ENCODE results near the gene CTIF.

CTIF gene

DNA sequence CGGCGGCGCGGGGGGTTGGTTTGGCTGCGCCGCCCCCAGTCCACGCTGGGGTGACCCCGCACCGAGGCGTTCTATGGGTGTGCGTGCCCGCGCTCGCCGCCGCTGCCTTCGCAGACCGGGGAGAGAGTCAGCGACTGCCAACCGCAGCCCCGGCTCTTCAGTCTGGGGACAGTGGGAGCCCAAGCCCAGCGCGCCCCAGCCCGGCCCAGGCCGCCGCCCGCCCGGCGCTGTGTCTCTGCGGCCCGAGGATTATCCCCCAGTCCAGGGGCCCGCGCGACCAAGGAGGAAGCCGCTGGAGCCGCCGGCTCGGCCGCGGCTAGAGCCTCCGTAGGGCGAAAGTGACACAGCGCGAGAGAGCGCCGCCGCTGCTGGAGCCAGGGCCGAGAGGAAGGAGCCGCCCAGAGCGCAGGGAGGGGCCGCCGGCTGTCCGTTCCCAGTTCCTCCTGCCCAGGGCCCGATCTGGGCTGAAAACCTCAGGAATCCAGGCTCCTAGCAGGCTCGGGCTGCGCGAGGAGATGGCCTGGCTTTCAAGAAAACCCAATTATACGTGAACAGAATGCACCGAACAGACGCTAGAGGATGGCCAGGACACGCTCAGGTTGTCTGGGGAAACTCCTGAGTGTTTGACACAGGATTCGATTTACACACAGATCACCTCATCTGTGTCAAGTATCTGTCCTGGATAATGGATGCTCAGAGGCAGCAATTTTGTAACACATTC, 2.4 kb downstream of the CTIF start:
- no peak overlapping the region for H2AK5ac ChIP-seq (ENCODE audit: low read length, severe bottlenecking)
- peak overlapping the region; percentile 45 to 68 for H2BK12ac ChIP-seq (ENCODE audit: low read length in 2 of 2)
- peak overlapping the region; percentile 63 for H3K27ac ChIP-seq (ENCODE audit: low read length, poor library complexity, severe bottlenecking)
- 3% methylated on average over 51 of the region's 62 CpGs for WGBS
- H3K4ac ChIP-seq (ENCODE audit: low read depth in 1 of 2, low read length in 2 of 2): peak overlapping the region; percentile 60 to 85
- H3K23ac ChIP-seq (ENCODE audit: low read length in 2 of 2): peak overlapping the region in 1 of 2 experiments; percentile 91
- H3K79me1 ChIP-seq (replicated peaks; ENCODE audit: low read length, poor library complexity, severe bottlenecking): peaks cover 11% of the 10 kb centered on the region
- no peaks in the 10 kb centered on the region for H3K27me3 ChIP-seq (ENCODE audit: control insufficient read depth in 1 of 2, insufficient read depth in 1 of 2, low read length in 2 of 2)
- H3K36me3 ChIP-seq (ENCODE audit: control insufficient read depth in 1 of 2, insufficient read depth in 2 of 2, low read depth in 1 of 2, low read length in 2 of 2): no peaks in the 10 kb centered on the region
- peak overlapping the region; percentile 86 for H2BK15ac ChIP-seq (ENCODE audit: low read depth, poor library complexity, severe bottlenecking)
- H3K4me3 ChIP-seq (ENCODE audit: insufficient read depth in 1 of 2, low read depth in 1 of 2, low read length in 2 of 2): peak overlapping the region; percentile 83 to 89
- H2AFZ ChIP-seq (ENCODE audit: low read depth, low read length): no peak overlapping the region
- H2BK120ac ChIP-seq (ENCODE audit: low read depth, low read length): no peak overlapping the region
- peak overlapping the region in 1 of 2 experiments; percentile 88 for H3K14ac ChIP-seq (ENCODE audit: low read length in 2 of 2)
- peak overlapping the region; percentile 86 to 87 for H3K18ac ChIP-seq (ENCODE audit: low read depth in 1 of 2, low read length in 2 of 2)
- peak overlapping the region; percentile 85 for H3K4me2 ChIP-seq (ENCODE audit: low read length, poor library complexity, severe bottlenecking)
- H4K91ac ChIP-seq (ENCODE audit: low read length): peak overlapping the region; percentile 70
- peak overlapping the region; percentile 55 for H4K8ac ChIP-seq (ENCODE audit: low read length)
- peak; percentile 85 for DNase-seq
- H2BK5ac ChIP-seq (ENCODE audit: low read depth, low read length, poor library complexity, severe bottlenecking): peak overlapping the region; percentile 59
- H3K9me3 ChIP-seq (ENCODE audit: control insufficient read depth, low read length): no peaks in the 10 kb centered on the region
- peaks cover 31% of the 10 kb centered on the region for H3K4me1 ChIP-seq (ENCODE audit: control insufficient read depth, insufficient read depth, low read depth, low read length)
- H3K9ac ChIP-seq (ENCODE audit: low read length): peak overlapping the region; percentile 92

GRCh38 chr18:48541747-48542400, 3.0 kb downstream of the CTIF start:
- Histone ChIP-seq H3K27ac (ENCODE audit: low read length, poor library complexity, severe bottlenecking) (peak overlapping the region; percentile 63), H4K8ac (ENCODE audit: low read length) (no peak overlapping the region), H2BK12ac (ENCODE audit: low read length in 2 of 2) (no peak overlapping the region), H3K9ac (ENCODE audit: low read length) (peak overlapping the region; percentile 92), H2BK5ac (ENCODE audit: low read depth, low read length, poor library complexity, severe bottlenecking) (no peak overlapping the region), H3K27me3 (ENCODE audit: control insufficient read depth in 1 of 2, insufficient read depth in 1 of 2, low read length in 2 of 2) (no peaks in the 10 kb centered on the region), H4K91ac (ENCODE audit: low read length) (no peak overlapping the region), H3K9me3 (ENCODE audit: control insufficient read depth, low read length) (no peaks in the 10 kb centered on the region), H3K18ac (ENCODE audit: low read depth in 1 of 2, low read length in 2 of 2) (peak overlapping the region in 1 of 2 experiments; percentile 87), H3K4ac (ENCODE audit: low read depth in 1 of 2, low read length in 2 of 2) (peak overlapping the region in 1 of 2 experiments; percentile 47), H3K36me3 (ENCODE audit: control insufficient read depth in 1 of 2, insufficient read depth in 2 of 2, low read depth in 1 of 2, low read length in 2 of 2) (no peaks in the 10 kb centered on the region), H3K23ac (ENCODE audit: low read length in 2 of 2) (no peak overlapping the region), H3K4me1 (ENCODE audit: control insufficient read depth, insufficient read depth, low read depth, low read length) (peaks cover 38% of the 10 kb centered on the region), H3K79me1 (replicated peaks; ENCODE audit: low read length, poor library complexity, severe bottlenecking) (peaks cover 13% of the 10 kb centered on the region), H2BK15ac (ENCODE audit: low read depth, poor library complexity, severe bottlenecking) (no peak overlapping the region), H3K4me2 (ENCODE audit: low read length, poor library complexity, severe bottlenecking) (peak overlapping the region; percentile 85), H2AK5ac (ENCODE audit: low read length, severe bottlenecking) (peak overlapping the region; percentile 58), H3K14ac (ENCODE audit: low read length in 2 of 2) (peak overlapping the region in 1 of 2 experiments; percentile 88), H2AFZ (ENCODE audit: low read depth, low read length) (no peak overlapping the region), H2BK120ac (ENCODE audit: low read depth, low read length) (no peak overlapping the region), H3K4me3 (ENCODE audit: insufficient read depth in 1 of 2, low read depth in 1 of 2, low read length in 2 of 2) (peak overlapping the region in 1 of 2 experiments; percentile 89)
- WGBS: 69% methylated on average over 1 of the region's 4 CpGs
- no peak for DNase-seq

DNA sequence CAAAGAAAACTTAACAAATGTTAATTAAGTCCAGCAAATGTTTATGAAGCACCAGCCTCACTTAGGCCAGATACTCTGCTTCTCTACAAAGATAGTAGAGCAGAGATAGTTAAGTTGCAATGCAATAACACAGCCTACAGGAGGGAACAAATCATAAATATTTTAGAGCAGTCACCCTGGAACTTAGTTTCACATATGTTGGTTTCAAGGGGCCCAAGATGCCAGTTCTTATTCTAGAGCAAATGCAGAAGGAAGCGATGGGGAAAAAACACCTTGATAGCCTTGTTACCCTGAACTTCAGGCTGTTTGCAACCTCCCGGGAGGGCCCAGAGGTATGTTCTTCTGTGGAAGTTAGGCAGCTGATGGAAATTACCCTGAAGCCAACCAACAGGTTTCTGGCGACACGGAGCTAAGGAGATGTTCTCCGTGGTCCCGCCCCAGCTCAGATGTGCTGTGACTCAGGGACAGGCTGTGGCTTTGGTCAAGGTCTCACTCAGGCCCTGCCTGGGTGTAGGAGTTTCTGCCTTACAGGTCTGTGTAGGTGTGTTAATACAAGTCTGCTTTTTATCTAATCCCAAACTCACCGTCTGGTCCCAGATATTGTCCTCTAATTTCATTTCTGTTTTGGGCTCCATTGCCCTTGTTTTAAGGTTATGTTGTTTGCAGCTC, 3.8 kb downstream of the CTIF start:
- Histone ChIP-seq H3K9ac (ENCODE audit: low read length) (no peak overlapping the region), H2BK120ac (ENCODE audit: low read depth, low read length) (no peak overlapping the region), H3K4ac (ENCODE audit: low read depth in 1 of 2, low read length in 2 of 2) (no peak overlapping the region), H2AK5ac (ENCODE audit: low read length, severe bottlenecking) (peak overlapping the region; percentile 33), H3K36me3 (ENCODE audit: control insufficient read depth in 1 of 2, insufficient read depth in 2 of 2, low read depth in 1 of 2, low read length in 2 of 2) (no peaks in the 10 kb centered on the region), H3K4me2 (ENCODE audit: low read length, poor library complexity, severe bottlenecking) (no peak overlapping the region), H3K27me3 (ENCODE audit: control insufficient read depth in 1 of 2, insufficient read depth in 1 of 2, low read length in 2 of 2) (no peaks in the 10 kb centered on the region), H3K27ac (ENCODE audit: low read length, poor library complexity, severe bottlenecking) (peak overlapping the region; percentile 2), H2BK5ac (ENCODE audit: low read depth, low read length, poor library complexity, severe bottlenecking) (no peak overlapping the region), H3K14ac (ENCODE audit: low read length in 2 of 2) (no peak overlapping the region), H2AFZ (ENCODE audit: low read depth, low read length) (no peak overlapping the region), H2BK15ac (ENCODE audit: low read depth, poor library complexity, severe bottlenecking) (no peak overlapping the region), H4K8ac (ENCODE audit: low read length) (no peak overlapping the region), H2BK12ac (ENCODE audit: low read length in 2 of 2) (peak overlapping the region in 1 of 2 experiments; percentile 23), H3K9me3 (ENCODE audit: control insufficient read depth, low read length) (no peaks in the 10 kb centered on the region), H3K79me1 (replicated peaks; ENCODE audit: low read length, poor library complexity, severe bottlenecking) (peaks cover 18% of the 10 kb centered on the region), H3K4me3 (ENCODE audit: insufficient read depth in 1 of 2, low read depth in 1 of 2, low read length in 2 of 2) (no peak overlapping the region), H3K18ac (ENCODE audit: low read depth in 1 of 2, low read length in 2 of 2) (no peak overlapping the region), H3K23ac (ENCODE audit: low read length in 2 of 2) (no peak overlapping the region), H4K91ac (ENCODE audit: low read length) (no peak overlapping the region), H3K4me1 (ENCODE audit: control insufficient read depth, insufficient read depth, low read depth, low read length) (peaks cover 44% of the 10 kb centered on the region)
- no peak for DNase-seq
- WGBS: 77% methylated on average over 7 of the region's 7 CpGs

DNA sequence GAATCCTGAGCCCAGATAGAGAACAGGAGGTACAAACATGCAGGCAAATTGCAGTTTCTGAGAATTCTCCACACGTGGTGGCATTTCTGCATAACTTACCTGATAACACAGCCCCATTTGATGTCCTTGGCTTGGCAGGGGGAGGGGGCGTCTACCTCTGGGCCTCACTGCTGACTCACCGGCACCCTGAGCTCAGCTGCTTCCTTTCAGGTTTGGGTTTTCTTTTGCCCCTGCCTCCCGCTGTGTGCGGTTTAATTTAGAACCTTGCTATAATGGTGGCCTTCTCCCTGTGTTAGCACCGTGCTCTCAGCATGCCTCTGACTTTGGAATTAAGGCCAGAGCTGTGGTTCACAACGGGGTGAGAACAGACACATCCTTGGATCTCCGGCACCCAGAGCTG, 4.4 kb downstream of the CTIF start:
- 55% methylated on average over 8 of the region's 8 CpGs for WGBS
- Histone ChIP-seq H3K14ac (ENCODE audit: low read length in 2 of 2) (no peak overlapping the region), H2AFZ (ENCODE audit: low read depth, low read length) (no peak overlapping the region)

More for the DNA sequence above, 4.4 kb downstream of the CTIF start:
- H2AK5ac ChIP-seq (ENCODE audit: low read length, severe bottlenecking): no peak overlapping the region
- H3K4me3 ChIP-seq (ENCODE audit: insufficient read depth in 1 of 2, low read depth in 1 of 2, low read length in 2 of 2): no peak overlapping the region
- H2BK120ac ChIP-seq (ENCODE audit: low read depth, low read length): no peak overlapping the region
- H3K27me3 ChIP-seq (ENCODE audit: control insufficient read depth in 1 of 2, insufficient read depth in 1 of 2, low read length in 2 of 2): no peaks in the 10 kb centered on the region
- H3K23ac ChIP-seq (ENCODE audit: low read length in 2 of 2): no peak overlapping the region
- H3K4ac ChIP-seq (ENCODE audit: low read depth in 1 of 2, low read length in 2 of 2): no peak overlapping the region
- peak overlapping the region; percentile 18 for H3K27ac ChIP-seq (ENCODE audit: low read length, poor library complexity, severe bottlenecking)
- H4K91ac ChIP-seq (ENCODE audit: low read length): peak overlapping the region; percentile 35
- no peak overlapping the region for H3K4me2 ChIP-seq (ENCODE audit: low read length, poor library complexity, severe bottlenecking)
- H2BK15ac ChIP-seq (ENCODE audit: low read depth, poor library complexity, severe bottlenecking): no peak overlapping the region
- H3K9me3 ChIP-seq (ENCODE audit: control insufficient read depth, low read length): no peaks in the 10 kb centered on the region
- H3K9ac ChIP-seq (ENCODE audit: low read length): no peak overlapping the region
- peak overlapping the region in 1 of 2 experiments; percentile 41 for H3K18ac ChIP-seq (ENCODE audit: low read depth in 1 of 2, low read length in 2 of 2)
- H2BK5ac ChIP-seq (ENCODE audit: low read depth, low read length, poor library complexity, severe bottlenecking): no peak overlapping the region
- peaks cover 18% of the 10 kb centered on the region for H3K79me1 ChIP-seq (replicated peaks; ENCODE audit: low read length, poor library complexity, severe bottlenecking)
- H2BK12ac ChIP-seq (ENCODE audit: low read length in 2 of 2): no peak overlapping the region
- H3K4me1 ChIP-seq (ENCODE audit: control insufficient read depth, insufficient read depth, low read depth, low read length): peaks cover 47% of the 10 kb centered on the region
- no peak for DNase-seq
- no peak overlapping the region for H4K8ac ChIP-seq (ENCODE audit: low read length)
- H3K36me3 ChIP-seq (ENCODE audit: control insufficient read depth in 1 of 2, insufficient read depth in 2 of 2, low read depth in 1 of 2, low read length in 2 of 2): no peaks in the 10 kb centered on the region

Measured in mesenchymal stem cell (in vitro differentiated cells and primary cell).